Activated CD4-positive, alpha-beta T cell treated with anti-CD3 and anti-CD28 coated beads, Interleukin-10, Interleukin-2, amounts not matched to agents 100 ng/mL and 50 ng/mL, durations not matched to agents 16 hours and 8 hours (primary cell): ENCODE data around the gene SRRM4.

Experiments
- DNase-seq: peaks from one replicate; pipeline ENCODE4 v3.0.0-alpha.2; 2020

Gene SRRM4

DNA sequence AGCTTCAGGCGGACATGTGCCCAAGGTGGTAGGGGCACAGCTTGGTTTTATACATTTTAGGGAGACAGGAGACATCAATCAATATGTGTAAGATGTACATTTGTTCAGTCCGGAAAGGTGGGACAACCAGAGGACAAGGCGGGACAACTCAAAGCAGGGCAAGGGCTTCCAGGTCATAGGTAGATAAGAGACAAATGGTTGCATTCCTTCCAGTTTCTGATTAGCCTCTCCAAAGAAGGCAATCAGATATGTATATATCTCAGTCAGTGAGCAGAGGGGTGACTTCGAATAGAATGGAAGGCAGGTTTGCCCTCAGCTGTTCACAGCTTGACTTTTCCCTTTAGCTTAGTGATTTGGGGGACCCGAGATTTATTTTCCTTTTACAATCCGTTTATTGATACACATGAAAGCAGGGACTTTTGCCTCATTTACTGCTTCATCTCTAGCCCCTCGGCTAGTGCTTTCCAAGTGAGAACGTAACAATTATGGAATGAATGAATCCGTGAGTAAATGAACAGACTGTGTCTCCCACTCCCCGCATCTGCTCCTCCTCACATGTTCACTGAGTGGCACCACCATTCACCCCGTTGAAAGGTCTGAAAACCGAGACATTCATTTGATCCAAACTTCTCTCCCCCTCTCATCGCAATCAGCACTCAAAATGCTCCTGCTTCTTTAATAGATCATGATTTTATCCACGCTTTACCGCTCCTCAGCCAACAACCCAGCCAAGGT is 190.5 kb downstream of the SRRM4 start:
- DNase-seq: no peak

DNA sequence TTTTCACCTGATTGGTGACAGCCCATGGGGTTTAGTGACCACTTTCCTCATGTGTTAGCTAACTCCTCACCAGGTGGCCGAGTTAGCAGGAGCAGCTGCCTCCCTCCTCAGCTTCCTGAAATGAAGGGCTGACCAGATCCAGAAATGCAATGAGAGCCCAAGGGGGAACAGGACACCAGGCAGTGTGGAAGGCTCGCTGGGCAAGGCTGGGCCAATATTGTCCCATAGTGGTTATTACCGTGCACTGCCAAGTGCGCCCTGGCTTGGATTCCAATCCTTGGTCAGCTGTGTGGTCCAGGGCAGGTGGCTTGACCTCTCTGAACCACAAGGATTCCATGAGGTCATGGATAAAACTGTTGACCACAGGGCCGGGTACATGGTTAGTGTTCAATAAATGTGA is 193.7 kb downstream of the SRRM4 start:
- DNase-seq: no peak

DNA sequence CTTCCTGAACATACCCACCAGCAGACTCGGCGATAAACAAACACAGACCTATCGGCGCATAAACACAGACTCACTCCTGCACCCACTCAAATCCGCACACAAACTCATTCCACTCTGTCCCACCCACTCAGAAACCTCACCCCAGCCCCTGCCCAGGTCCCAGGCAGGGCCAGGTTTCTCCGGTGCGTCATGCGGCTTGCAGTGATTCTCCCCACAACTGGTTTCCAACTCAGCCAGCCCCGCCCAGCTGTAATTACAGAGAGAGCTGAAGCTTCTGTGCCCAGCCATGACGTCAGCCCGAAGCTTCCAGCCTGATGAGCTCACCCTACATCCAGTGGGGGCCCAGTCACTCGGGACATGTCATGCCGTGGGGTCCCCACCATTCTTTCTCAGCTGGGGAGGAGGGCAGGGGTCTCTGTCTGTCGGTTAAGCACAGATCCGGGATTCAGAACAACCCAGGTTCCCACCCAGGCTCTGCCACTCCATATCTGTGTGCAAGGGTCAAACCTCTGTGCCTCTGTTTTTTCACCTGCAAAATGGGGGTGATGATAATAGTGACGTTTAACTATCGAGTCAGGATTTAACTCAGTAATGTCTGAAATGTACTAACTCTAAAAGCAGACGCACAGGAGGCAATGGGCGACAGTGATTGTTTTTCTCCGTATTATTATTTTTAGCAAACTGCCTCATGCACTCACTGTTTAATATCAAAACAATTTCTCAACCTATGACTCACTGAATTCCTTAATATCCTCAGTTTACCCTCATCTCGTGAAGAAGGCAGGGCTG is 195.1 kb downstream of the SRRM4 start:
- no peak for DNase-seq

GRCh38 chr12:119177056-119177325 is 195.7 kb downstream of the SRRM4 start:
- DNase-seq: no peak

GRCh38 chr12:119177724-119178380 is 196.5 kb downstream of the SRRM4 start:
- DNase-seq: no peak

DNA sequence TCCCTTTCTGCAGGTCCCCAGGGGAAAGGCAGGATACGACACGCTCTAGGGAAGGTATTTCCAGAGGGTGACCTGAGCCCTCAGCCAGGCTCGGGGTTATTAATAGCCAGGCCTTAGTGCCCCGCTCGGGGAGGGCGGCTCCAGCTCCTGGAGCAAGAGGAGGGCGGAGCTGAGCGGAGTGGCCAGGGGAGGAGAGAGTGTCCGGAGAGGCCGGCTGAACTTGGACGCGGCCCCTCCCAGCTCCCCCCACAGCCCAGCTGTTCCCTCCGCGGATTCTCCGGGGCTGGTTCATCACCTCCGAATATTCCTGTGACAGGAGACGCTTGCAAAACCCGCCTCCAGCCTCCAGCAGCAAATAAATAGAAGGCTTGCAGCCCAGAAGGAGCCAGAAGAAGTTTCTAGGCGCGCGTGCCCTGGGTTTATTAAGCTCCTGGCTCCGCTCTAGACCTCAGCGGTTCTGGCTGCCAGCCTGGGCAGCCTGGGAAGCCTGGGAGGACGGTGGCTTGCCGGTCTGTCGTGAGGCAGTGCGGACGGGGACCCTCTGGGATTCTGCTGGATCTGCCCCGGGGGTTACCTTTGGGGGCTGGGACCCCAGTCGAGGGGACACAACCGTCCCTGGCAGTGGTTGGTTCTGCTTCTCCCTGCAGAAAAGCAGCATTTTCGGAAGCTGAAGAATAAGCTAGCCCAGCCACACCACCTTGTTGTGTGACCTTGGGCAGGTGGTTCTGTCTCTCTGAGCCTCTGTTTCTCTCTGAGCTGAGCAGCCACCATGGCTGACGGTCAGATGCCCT is 197.4 kb downstream of the SRRM4 start, which contains the start of gene HSPB8:
HSPB8 (plus strand) TSS at position 388 of the 791 bp plus-strand sequence; CDS start at position 770, 382 bp downstream.
- DNase-seq: no peak

GRCh38 chr12:119179335-119180021 is 198.1 kb downstream of the SRRM4 start:
- no peak for DNase-seq

DNA sequence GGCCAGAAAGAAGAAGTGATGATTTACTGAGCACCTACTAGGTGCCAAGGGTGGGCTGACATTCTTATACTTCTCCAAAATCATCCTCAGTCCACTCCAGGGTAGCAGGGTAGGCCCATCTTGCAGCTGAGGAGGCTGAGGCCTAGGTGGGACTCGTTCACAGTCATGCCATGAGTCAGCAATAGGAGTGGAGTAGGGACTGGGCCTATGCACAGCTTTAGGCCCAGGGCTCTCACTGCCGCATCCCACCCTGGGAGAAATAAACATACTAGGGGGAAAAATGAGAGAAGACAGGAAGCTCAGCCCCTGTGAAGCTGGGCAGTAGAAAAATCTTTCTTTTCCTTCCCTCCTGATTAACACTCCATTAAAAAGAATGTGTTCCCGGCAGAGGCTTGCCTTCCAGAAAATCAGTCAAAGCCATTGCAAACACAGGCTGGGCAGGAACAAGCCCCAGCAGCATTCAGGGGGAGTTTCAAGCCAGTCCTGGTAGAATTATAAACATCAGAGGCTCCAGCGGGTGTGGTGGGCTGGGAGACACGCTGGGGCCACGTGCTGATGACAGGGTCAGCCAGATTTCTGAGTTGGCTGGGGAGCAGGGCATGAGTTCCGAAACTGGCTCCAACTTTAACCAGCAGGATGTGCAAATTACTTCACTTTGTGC is 199.2 kb downstream of the SRRM4 start:
- no peak for DNase-seq

- DNase-seq: no peak
Measured at GRCh38 chr12:119181202-119181601, 199.9 kb downstream of the SRRM4 start.

DNA sequence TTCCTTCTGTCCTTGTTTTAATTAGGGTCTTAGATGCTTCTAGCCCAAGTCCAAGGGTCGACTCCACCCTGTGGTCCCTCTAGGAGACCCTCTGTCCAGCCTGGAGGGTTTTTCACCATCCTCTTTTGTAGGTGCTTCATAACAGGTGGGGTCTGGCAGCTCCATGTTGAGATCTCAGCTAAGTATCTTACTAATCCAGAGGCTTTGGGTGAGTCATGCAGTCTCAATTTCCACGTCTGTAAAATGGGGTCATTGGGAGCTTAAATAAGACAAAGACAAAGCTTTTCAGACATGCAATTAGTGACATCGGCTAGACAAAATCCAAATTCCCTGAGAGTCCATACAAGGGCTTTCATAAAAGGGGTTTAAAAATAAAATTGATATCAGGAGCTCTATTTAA is 200.6 kb downstream of the SRRM4 start:
- DNase-seq: no peak

- no peak for DNase-seq
Measured at GRCh38 chr12:119182701-119183493, 201.6 kb downstream of the SRRM4 start.

GRCh38 chr12:119183942-119184695 is 202.8 kb downstream of the SRRM4 start:
- no peak for DNase-seq

DNA sequence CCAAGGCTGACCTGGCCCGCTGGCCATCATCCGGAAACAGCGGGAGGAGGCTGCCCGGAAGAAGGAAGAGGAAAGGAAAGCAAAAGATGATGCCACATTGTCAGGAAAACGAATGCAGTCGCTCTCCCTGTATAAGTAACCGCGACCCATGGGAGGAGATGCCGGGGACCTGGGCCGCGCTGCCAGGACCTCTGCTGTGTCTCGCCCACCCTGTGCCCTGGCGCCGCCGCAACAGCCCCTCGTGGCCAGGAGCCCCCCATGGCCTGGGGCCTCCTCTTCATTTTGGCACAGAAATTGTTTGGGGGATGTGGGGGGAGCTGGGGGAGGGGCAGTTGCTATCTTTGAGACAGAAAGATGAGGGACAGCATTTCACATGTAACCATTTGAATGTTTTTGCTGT is 213.9 kb downstream of the SRRM4 start:
- no peak for DNase-seq

DNA sequence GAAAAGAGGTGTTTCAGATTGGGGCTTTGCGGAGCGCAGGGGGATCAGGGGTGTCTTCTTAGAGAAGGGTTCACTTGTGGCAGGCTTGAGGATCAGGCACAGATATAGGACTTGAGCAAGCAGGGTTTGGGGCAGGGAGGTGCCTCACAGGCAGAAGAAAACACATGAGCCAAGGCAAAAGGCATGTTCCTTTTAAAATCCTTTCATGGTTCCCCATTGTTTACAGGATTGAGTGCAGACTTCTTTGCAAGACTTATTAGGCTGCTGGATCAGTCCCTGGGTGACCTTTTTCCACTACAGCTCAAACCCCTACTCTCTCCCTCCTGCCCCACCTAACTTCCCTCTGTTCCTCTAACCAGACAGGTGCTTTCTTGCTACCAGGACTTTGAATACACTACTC is 217.1 kb downstream of the SRRM4 start:
- DNase-seq: no peak

GRCh38 chr12:119200601-119201000 is 219.3 kb downstream of the SRRM4 start:
- no peak for DNase-seq

DNA sequence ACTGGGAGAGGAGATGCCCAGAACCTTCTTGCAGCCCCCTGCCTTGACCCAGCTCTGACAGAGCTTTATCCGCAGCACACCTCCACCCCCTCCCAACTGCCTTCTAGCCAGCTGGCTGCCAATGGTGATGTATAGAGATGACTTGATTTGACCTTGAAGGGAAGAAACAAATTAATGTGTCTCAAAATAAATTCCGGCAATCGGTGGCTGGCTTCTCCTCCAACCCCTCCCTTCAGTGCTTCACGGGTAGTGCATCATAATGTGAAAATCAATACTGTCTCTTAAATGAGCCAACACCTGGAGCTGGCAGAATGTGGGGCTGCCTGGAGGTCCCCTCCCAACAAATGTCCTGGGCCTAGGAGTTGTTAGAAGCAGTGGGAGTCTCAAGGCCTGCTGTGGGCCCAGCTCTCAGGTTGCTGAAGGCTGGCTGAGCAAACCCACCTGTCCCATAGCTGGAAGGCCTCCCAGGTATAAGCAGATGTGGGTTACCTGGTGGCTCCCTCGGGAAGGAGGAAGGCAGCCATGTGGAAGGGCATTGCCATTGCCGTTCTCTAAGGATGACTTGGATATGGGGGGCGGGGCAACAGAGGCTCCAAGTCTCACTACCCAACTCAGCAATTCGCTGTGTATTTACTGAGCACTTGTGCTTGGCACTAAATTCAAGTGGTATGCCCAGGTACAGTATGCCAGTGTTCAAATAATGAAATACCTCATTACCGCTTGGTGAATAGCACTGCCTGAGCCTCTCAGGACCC is 220.6 kb downstream of the SRRM4 start:
- no peak for DNase-seq

- no peak for DNase-seq
Measured at GRCh38 chr12:119202544-119202943, 221.2 kb downstream of the SRRM4 start.

DNA sequence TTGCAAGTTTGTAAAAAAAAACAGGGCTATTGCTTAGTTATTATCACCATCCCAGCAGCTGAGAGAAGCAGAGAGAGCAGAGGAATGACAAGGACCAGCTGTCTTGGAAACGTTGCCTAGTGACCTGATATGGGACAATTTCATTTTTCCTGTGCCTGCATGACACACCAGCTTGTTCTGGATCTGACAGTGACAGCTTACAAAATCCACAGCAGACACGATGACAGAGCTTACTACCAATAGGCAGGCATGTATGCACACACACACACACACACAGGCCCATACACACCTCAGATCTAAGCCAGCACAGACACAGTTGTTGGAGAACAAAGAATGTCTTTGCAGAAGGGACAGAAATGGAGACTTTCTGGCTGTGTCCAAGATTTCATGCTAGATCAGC is 222.8 kb downstream of the SRRM4 start:
- no peak for DNase-seq

GRCh38 chr12:119204671-119205285 is 223.4 kb downstream of the SRRM4 start:
- DNase-seq: no peak
